ENCODE measurements around the gene NCAPH2.

DNA sequence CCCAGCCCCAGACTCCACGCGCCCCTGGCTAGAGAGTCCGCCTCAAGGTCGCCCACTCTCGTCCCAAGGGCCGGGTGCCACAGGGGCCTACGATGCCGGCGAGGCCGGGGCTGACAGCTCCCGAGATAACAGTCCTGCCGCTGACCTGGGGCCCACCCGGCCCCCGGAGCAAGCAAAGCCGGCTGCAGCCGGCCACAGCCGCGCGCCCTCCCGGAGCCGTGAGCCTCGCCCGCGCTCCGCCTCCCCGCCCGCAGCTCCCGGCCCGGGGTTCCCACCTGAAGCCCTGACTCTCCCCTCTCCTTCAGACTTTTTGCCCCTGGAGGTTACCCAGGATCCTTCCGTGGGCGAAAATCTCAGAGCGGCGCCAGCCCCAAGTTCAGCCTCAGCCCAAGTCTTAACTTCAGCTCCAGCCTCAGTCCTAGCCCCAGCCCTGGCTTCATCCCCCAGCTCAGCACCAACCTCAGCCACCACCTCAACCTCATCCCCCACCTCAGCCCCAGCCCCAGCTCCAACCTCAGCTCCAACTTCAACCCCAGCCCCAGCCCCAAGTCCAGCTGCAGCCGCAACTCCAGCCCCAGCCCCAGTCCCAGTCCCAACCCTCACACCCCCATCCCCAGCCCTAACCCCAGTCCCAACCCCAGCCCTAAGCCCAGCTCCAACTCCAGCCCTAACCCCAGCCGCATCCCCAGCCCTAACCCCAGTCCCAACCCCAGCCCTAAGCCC, 39.4 kb downstream of the NCAPH2 start:
- TF ChIP-seq, protein P1, sequence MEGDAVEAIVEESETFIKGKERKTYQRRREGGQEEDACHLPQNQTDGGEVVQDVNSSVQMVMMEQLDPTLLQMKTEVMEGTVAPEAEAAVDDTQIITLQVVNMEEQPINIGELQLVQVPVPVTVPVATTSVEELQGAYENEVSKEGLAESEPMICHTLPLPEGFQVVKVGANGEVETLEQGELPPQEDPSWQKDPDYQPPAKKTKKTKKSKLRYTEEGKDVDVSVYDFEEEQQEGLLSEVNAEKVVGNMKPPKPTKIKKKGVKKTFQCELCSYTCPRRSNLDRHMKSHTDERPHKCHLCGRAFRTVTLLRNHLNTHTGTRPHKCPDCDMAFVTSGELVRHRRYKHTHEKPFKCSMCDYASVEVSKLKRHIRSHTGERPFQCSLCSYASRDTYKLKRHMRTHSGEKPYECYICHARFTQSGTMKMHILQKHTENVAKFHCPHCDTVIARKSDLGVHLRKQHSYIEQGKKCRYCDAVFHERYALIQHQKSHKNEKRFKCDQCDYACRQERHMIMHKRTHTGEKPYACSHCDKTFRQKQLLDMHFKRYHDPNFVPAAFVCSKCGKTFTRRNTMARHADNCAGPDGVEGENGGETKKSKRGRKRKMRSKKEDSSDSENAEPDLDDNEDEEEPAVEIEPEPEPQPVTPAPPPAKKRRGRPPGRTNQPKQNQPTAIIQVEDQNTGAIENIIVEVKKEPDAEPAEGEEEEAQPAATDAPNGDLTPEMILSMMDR (IDR thresholded peaks at IDR 0.05; ENCODE audit: low read depth, low read length, poor library complexity, severe bottlenecking), result no peak
- no peak for TF ChIP-seq EZH2phosphoT487 (IDR thresholded peaks at IDR 0.05; ENCODE audit: borderline replicate concordance, low read length)
